Putamen (tissue), 1 donor: ENCODE measurements around the gene THY1.
A peak's percentile ranks its signal among the peaks of the same experiment; 100 is the strongest.

Experiments
- DNase-seq: peaks from one replicate; pipeline ENCODE4 v3.0.0-alpha.2; 2016; ENCODE audit warnings: low spot score

THY1 gene

GRCh38 chr11:119369132-119369925 is 53.6 kb downstream of the THY1 start:
- DNase-seq: no peak

DNA sequence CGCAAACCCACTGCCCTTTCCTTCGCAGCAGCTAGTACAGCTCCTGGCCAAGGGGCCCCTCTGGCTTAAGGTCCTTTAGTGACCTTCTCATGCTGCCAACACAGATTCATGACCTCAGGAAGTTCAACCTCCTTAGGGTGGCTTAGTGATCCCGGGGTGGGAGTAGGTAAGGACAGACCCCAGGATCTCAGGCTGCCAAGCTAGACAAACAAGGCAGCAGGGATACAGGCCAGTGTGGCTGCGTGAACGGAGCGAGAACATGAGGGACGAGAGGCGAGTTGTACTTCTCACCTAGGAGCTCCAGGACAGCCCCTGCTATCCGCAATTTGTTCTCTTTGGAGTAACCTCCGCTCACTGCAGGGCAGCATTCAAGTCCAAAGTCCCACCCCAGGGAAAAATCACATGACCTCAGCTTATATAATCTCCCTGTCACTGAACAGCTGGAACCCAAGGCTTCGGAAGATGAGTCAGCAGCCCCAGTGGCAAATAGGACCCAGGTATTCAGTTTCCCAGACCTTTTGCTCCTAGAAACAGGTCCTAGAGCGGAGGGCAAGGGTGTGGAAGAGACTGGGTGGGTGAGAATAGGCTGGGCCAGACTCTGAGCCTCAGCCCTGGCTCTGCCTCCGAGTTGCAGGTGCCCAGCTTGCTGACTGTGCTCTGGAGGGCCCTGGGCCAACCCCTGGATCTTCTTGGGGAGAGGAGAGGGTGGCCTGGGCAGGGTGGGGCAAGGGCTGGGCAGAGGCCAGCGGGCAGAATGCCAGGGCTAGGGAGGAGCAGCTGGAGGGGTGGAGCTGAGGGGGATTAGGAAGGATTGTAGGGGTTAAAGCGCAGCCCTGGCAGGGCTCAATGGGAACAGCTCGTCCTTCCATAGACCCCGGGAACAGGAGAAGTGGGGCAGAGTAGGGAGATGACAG is 54.6 kb downstream of the THY1 start:
- peak; percentile 74 for DNase-seq

DNA sequence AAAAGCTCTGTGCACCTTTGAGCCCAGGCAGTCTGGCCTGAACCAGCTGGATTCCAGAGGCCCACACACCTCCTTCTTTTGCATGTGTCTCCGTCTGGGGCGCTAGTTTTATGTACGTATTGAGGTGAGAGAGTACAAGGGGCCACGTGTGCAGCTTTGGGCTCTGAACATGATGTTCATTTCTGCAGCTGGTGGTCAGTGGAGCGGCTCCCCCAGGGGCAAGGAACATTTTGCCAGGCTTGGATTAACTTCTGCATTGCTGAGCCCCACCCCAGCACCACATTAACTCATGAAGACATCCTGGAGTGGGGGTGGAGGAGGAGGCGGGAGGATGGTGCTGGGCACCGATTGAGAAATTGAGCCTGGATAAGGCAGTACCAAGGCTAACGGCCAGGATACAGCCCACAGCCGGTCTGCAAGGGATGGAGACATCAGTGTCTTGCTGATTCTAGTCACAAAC is 55.3 kb downstream of the THY1 start:
- no peak for DNase-seq
